BLaER1 treated with 17β-estradiol and CSF1 and Interleukin-3, amounts not matched to agents 10 nM and 100 nM (cell line): Measurements from ENCODE around the gene ZIC4.

Experiments
- H3K27ac ChIP-seq, 11 experiments: shearing (Covaris generic); formaldehyde crosslinking; 2 replicates each; pipeline ENCODE4 v1.8.1; 2022
- H3K27me3 ChIP-seq, 11 experiments: shearing (Covaris generic); formaldehyde crosslinking; 2 replicates each; pipeline ENCODE4 v1.8.1; 2022
- H3K36me3 ChIP-seq, 11 experiments: shearing (Covaris generic); formaldehyde crosslinking; 2 replicates each; pipeline ENCODE4 v1.8.1; 2022
- H3K4me1 ChIP-seq, 10 experiments: shearing (Covaris generic); formaldehyde crosslinking; 2 replicates each; pipeline ENCODE4 v1.8.1; 2022
- H3K4me2 ChIP-seq, 11 experiments: shearing (Covaris generic); formaldehyde crosslinking; 2 replicates each; pipeline ENCODE4 v1.8.1; 2022
- H3K4me3 ChIP-seq, 10 experiments: shearing (Covaris generic); formaldehyde crosslinking; 2 replicates each; pipeline ENCODE4 v1.8.1; 2022
- H3K9ac ChIP-seq, 11 experiments: shearing (Covaris generic); formaldehyde crosslinking; 2 replicates each; pipeline ENCODE4 v1.8.1; 2022
- H3K9me3 ChIP-seq, 11 experiments: shearing (Covaris generic); formaldehyde crosslinking; replicated peaks in 1 of 11; 2 replicates each; pipeline ENCODE4 v1.8.1; 2022
- H4K20me1 ChIP-seq, 11 experiments: shearing (Covaris generic); formaldehyde crosslinking; 2 replicates each; pipeline ENCODE4 v1.8.1; 2022
- Cebpa-rat ChIP-seq, 11 experiments: shearing (Covaris generic); IDR thresholded peaks; 2 replicates each; pipeline ENCODE4 v1.8.1; 2022

ZIC4 gene

DNA sequence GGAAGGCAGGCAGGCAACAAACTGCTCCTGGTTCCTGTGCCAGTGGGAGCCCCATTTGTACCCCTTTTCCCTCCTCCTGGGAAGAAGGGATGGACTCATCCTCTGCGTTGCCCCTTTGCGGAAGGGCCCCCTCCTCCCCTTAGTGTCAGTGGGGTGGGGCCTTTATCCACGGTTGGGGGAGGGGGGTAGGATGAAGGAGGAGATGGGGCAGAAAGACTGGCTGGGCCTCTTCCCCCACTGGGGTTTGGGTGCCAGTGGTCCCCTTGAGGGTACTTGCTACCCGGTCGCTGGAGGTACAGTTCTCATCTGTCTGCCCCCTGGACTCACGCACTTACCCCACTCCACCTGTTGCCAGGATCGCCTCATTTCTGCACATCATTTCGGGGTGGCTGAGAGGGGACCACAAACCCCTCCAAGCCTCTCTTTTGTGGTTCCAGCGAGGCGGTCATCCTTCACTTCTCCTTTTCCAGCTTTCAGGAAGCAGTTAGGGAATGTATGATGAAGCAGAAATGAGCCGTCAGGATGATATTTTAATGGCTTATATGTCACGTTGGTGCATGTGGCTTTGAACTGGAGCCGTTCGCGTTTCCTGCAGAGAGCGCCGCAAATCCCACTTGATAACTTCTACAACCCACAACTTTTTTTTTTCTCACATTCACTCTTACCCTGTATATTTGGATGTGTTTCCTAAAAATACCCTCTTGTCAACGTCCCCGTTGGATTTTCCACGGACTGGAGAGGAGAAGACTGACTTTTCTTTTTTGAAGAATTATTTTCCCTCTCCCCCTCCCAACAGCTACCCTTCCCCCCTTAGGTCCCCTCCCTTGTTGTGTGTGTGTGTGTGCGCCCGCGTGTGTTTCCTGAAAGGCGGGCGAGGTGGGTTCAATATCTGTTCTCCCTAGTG lies at the start of gene ZIC4:
ZIC4 (minus strand) TSS at position 516 of the 904 bp plus-strand sequence. CDS start 3,746 bp downstream, outside the sequence.
- peaks cover 94 to 100% (median 100%) of the 10 kb centered on the region in 11 experiments for H3K27me3 ChIP-seq
- peaks cover 12 to 29% (median 21%) of the 10 kb centered on the region in 10 experiments for H3K4me1 ChIP-seq
- H3K4me3 ChIP-seq, result peak within 1 kb of the TSS in 3 of 10 experiments; percentile 1 to 12 (median 11); a peak in 2 of 20 replicates
- H3K9me3 ChIP-seq, result peaks cover 37 to 69% (median 53%) of the 10 kb centered on the region in 11 experiments
- no peak for TF ChIP-seq Cebpa-rat (IDR thresholded peaks at IDR 0.05)
- peaks cover 0 to 18% (median 5%) of the 10 kb centered on the region in 11 experiments; a peak in 7 of 22 replicates for H4K20me1 ChIP-seq
- H3K27ac ChIP-seq, result no peak within 1 kb of the TSS
- no peaks in the 10 kb centered on the region for H3K36me3 ChIP-seq
- peak within 1 kb of the TSS; percentile 47 to 71 (median 60) for H3K4me2 ChIP-seq
- H3K9ac ChIP-seq, result no peak within 1 kb of the TSS

DNA sequence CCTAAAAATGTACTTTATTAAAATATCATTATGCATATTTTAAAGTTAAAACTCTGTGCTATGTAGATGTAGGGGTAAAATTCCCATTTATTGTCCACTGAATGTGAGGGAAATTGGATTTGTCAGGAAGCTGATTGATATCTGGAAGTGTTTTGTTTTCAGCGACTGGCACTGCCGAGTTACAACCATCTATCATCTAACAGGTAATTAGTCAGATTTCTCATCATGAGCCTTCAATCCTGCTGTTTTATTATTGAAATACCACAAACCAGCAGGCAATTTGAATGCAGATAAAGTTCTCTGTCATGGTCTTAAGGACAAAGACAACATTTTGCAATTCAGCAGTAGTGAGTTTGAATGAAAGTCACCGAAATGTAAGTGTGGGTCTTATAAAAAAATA lies 43.3 kb upstream of the ZIC4 start:
- no peaks in the 10 kb centered on the region for H3K36me3 ChIP-seq
- H3K27me3 ChIP-seq, result no peaks in the 10 kb centered on the region
- no peak overlapping the region for H3K4me3 ChIP-seq
- no peaks in the 10 kb centered on the region for H4K20me1 ChIP-seq
- H3K4me2 ChIP-seq, result no peak overlapping the region
- no peak overlapping the region for H3K9ac ChIP-seq
- TF ChIP-seq Cebpa-rat (IDR thresholded peaks at IDR 0.05), result no peak
- H3K27ac ChIP-seq, result no peak overlapping the region
- no peaks in the 10 kb centered on the region for H3K9me3 ChIP-seq
- no peaks in the 10 kb centered on the region for H3K4me1 ChIP-seq

DNA sequence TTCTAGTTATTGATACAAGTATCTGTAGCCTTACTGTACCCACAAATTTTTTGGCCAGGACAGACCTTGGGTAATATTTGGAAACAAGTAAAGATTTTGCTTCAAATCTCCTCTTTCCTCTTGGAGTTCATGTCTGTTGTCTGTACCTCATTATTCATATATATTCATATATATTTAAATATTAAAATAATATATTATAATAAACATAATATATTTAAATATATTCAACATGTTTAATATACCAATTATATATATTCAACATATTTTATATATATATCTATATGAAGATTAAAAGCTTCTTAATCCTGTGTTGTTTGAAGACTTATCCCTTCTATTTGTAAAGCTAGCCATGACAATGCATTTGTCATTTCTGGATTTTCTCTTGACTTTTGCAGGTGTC lies 40.9 kb upstream of the ZIC4 start:
- no peaks in the 10 kb centered on the region for H3K36me3 ChIP-seq
- no peak overlapping the region for H3K9ac ChIP-seq
- H3K27me3 ChIP-seq, result no peaks in the 10 kb centered on the region
- no peak overlapping the region for H3K4me2 ChIP-seq
- no peak overlapping the region for H3K27ac ChIP-seq
- no peaks in the 10 kb centered on the region for H4K20me1 ChIP-seq
- no peak overlapping the region for H3K4me3 ChIP-seq
- no peaks in the 10 kb centered on the region for H3K4me1 ChIP-seq
- H3K9me3 ChIP-seq, result peaks cover 0 to 4% (median 0%) of the 10 kb centered on the region in 11 experiments; a peak in 1 of 22 replicates
- TF ChIP-seq Cebpa-rat (IDR thresholded peaks at IDR 0.05), result no peak

DNA sequence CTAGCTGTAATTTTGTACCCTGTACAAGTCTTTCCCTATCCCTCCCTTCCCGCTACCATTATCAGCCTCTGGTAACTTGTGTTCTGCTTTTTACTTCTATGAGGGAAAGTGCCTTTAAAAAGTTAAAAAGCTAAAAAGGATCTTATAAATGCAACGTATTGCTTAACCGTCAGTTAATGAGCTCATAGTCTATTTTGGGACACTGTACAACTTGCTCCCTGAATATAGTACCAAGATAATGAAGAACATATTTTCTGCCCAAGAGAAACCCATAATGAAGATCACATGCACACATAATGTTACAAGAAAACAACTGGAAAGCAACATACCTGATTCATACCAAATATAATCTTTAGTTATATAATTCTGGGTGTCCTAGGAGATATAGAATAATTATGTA lies 25.4 kb upstream of the ZIC4 start:
- Histone ChIP-seq H4K20me1 (no peaks in the 10 kb centered on the region), H3K36me3 (no peaks in the 10 kb centered on the region), H3K27me3 (no peaks in the 10 kb centered on the region), H3K27ac (no peak overlapping the region), H3K9ac (no peak overlapping the region), H3K4me3 (no peak overlapping the region), H3K4me2 (no peak overlapping the region), H3K4me1 (no peaks in the 10 kb centered on the region), H3K9me3 (no peaks in the 10 kb centered on the region)
- TF ChIP-seq Cebpa-rat (IDR thresholded peaks at IDR 0.05), result no peak

DNA sequence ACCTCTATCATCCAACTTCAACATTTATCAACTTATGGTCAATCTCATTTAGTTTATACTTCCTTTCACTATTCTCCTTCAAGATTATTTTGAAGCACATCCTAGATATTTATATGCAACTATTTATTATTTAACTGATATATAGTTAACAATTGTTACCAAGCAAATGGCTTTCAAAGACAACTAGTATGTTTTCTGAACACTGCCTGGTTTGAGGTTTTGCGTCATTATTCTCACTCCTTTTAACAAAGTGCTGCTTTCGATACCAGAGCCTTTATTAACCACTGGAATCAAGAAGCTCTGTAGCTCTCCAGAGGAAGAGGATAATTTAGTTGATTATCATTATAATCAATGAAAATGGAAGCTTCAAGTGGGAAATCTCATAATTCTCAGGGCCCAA lies 22.4 kb upstream of the ZIC4 start:
- no peaks in the 10 kb centered on the region for H4K20me1 ChIP-seq
- H3K4me1 ChIP-seq, result no peaks in the 10 kb centered on the region
- H3K27me3 ChIP-seq, result peaks cover 16 to 18% (median 17%) of the 10 kb centered on the region in 11 experiments
- no peaks in the 10 kb centered on the region for H3K36me3 ChIP-seq
- no peak for TF ChIP-seq Cebpa-rat (IDR thresholded peaks at IDR 0.05)
- no peak overlapping the region for H3K4me3 ChIP-seq
- H3K4me2 ChIP-seq, result no peak overlapping the region
- H3K27ac ChIP-seq, result no peak overlapping the region
- no peak overlapping the region for H3K9ac ChIP-seq
- peaks cover 0 to 8% (median 6%) of the 10 kb centered on the region in 11 experiments; a peak in 18 of 22 replicates for H3K9me3 ChIP-seq

DNA sequence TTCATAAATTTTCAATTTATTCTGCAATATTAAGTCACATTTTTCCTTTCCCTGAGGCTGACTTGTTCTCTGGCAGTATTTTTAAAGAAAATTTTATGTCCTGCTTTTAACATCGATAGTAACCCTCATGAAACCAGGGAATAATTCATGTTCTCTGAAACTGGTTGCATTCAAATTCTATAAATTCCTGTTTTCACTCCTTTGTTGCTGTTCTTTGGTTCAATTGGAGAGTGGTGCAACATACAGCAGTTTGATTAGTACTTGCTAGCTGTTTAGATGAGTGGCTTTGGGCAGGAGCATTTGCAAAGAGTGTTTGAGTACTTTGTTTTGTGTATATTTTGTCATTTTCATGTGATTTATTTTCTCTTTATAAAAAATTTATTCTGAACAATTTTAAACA lies 22.0 kb upstream of the ZIC4 start:
- H3K27ac ChIP-seq, result no peak overlapping the region
- no peak overlapping the region for H3K4me2 ChIP-seq
- no peaks in the 10 kb centered on the region for H3K36me3 ChIP-seq
- no peaks in the 10 kb centered on the region for H3K4me1 ChIP-seq
- H3K9ac ChIP-seq, result no peak overlapping the region
- H3K9me3 ChIP-seq, result peaks cover 4 to 13% (median 11%) of the 10 kb centered on the region in 11 experiments; a peak in 21 of 22 replicates
- peaks cover 20 to 22% (median 21%) of the 10 kb centered on the region in 11 experiments for H3K27me3 ChIP-seq
- H4K20me1 ChIP-seq, result no peaks in the 10 kb centered on the region
- TF ChIP-seq Cebpa-rat (IDR thresholded peaks at IDR 0.05), result no peak
- H3K4me3 ChIP-seq, result no peak overlapping the region

DNA sequence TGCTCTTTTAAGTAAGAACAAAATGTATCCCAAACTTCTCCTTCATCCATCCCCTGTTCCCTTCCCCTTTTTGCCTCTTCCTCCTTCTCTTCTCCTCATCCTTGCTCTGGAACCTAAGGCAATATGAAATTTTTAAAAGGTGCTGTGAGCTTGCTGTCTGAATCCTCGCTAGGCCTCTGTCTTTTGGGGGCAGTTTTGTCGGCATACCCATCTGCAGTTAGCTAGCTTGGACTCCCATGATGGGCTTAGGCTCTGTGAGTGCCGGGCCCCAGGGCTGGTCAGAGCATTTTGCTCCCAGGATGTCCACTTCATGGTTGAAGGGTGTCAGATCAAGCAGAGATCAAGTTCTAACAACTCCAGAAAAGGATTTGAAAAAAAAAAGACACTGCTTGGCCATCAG lies 21.4 kb upstream of the ZIC4 start:
- no peak overlapping the region for H3K27ac ChIP-seq

DNA sequence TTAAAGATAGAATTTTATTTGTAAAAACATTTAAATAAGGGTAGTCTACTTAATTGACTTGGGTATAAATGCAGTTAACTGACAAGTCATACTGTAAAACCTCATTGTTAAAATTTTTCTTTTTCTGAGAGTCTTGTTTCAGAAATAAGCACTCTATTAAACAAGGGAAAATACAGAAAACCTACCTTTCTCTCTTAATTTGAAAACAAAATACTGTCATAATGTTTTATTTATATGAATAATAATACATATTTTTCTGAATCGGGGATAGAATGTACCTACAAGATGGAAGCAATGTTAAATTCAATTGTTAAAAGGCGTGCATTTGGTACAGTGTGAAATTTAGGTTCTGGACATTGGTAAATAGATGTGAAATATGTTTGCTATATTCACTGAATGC lies 20.6 kb upstream of the ZIC4 start:
- Histone ChIP-seq H3K4me3 (no peak overlapping the region), H3K9ac (no peak overlapping the region), H3K27ac (no peak overlapping the region), H3K9me3 (peaks cover 16 to 25% (median 24%) of the 10 kb centered on the region in 11 experiments; a peak in 21 of 22 replicates), H3K36me3 (no peaks in the 10 kb centered on the region), H3K4me2 (no peak overlapping the region), H3K27me3 (peaks cover 28 to 36% (median 35%) of the 10 kb centered on the region in 11 experiments), H4K20me1 (no peaks in the 10 kb centered on the region), H3K4me1 (no peaks in the 10 kb centered on the region)
- no peak for TF ChIP-seq Cebpa-rat (IDR thresholded peaks at IDR 0.05)

More for the DNA sequence above, 21.4 kb upstream of the ZIC4 start:
- H3K9ac ChIP-seq, result no peak overlapping the region
- no peak overlapping the region for H3K4me2 ChIP-seq
- peaks cover 10 to 18% (median 17%) of the 10 kb centered on the region in 11 experiments; a peak in 21 of 22 replicates for H3K9me3 ChIP-seq
- H3K27me3 ChIP-seq, result peaks cover 26 to 28% (median 27%) of the 10 kb centered on the region in 11 experiments
- no peaks in the 10 kb centered on the region for H3K36me3 ChIP-seq
- no peaks in the 10 kb centered on the region for H4K20me1 ChIP-seq
- H3K4me3 ChIP-seq, result no peak overlapping the region
- TF ChIP-seq Cebpa-rat (IDR thresholded peaks at IDR 0.05), result no peak
- no peaks in the 10 kb centered on the region for H3K4me1 ChIP-seq

DNA sequence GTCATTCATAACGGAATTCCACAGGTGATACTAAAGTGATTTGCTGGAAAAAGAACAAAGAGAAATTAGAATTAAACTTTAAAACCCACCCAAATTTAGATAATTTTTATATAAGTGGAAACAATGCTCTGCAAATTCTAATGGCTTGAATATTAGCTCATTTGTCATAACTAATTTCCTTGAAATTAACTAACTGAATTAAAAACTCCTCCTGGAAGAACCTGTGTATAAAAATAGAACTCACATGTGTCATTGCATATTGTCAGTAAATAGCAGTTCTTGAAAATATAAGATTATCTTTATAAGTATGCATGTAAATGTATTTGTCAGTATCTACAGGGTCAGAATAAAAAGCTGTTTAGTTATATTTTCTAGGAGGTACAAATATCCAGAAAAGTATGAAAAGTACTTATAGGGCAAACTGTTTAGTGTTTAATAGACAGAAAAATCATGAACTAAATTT lies 19.1 kb upstream of the ZIC4 start:
- Histone ChIP-seq H3K4me3 (no peak overlapping the region), H3K36me3 (no peaks in the 10 kb centered on the region), H4K20me1 (no peaks in the 10 kb centered on the region), H3K27ac (no peak overlapping the region), H3K27me3 (peaks cover 28 to 42% (median 37%) of the 10 kb centered on the region in 11 experiments), H3K9ac (no peak overlapping the region), H3K9me3 (peaks cover 31 to 41% (median 40%) of the 10 kb centered on the region in 11 experiments), H3K4me1 (no peaks in the 10 kb centered on the region), H3K4me2 (no peak overlapping the region)
- no peak for TF ChIP-seq Cebpa-rat (IDR thresholded peaks at IDR 0.05)
